HG02840 (cell line): Measurements from ENCODE around the gene PYDC2.

ENCODE experiments used
- ATAC-seq: cut with Tn5 transposase; IDR thresholded peaks from one replicate; pipeline ENCODE4 v1.9.1; 2021; ENCODE audit warnings: mild to moderate bottlenecking, moderate library complexity, moderate number of reproducible peaks; ENCODE audit not compliant: unreplicated experiment, low FRiP score

The PYDC2 gene

DNA sequence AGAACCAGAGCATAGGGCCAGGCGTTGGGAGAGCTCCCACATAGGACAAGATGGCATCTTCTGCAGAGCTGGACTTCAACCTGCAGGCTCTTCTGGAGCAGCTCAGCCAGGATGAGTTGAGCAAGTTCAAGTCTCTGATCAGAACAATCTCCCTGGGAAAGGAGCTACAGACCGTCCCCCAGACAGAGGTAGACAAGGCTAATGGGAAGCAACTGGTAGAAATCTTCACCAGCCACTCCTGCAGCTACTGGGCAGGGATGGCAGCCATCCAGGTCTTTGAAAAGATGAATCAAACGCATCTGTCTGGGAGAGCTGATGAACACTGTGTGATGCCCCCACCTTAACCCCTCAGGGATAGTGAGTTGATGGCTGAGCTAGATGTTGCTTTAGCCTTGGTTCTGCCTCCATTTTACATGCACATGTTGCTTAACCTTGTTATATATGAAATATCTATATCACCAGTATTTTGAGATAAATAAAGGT is at the start of gene PYDC2:
TSS of gene PYDC2 (plus strand) at position 51 of the 483 bp plus-strand sequence. CDS start at position 51, 0 bp downstream.
- ATAC-seq = no peak

DNA sequence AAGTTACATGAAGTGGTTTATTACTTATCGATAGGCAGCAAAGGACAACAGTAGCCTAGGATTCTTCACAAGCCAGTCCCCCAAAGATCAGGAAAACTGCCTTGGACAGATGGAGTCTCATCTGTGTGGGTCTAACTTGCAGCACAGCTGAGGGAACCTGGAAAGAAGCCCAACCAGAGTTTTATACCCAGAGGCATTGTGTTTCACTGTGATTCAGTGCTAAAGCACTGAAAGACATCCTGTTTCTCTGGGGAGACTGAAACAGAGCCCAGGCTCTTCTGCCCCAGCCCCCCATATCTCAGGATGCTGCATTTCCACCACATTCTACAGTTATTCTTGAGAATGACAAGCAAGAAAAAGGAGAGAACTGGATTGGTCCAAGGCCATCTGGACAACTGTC is 48.2 kb upstream of the PYDC2 start:
- no peak for ATAC-seq

DNA sequence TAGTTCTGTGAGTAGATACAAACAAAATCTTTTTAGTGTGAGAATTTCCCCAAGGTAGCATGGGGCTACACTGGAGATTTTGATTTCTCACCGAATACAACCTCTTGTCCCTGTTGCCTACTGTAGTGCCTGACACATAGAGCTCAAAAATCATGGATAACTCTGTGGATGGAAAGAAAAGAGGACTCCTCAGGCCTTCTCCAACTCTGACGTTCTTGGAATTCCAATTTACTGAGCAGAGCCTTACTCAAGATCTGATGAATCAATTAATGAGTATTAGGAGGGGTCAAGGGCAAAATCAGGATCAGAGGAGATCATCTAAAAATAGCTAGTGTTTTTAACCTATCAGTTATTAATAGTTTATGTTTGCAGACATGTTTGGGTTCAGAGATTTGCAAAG is 46.7 kb upstream of the PYDC2 start:
- no peak for ATAC-seq

DNA sequence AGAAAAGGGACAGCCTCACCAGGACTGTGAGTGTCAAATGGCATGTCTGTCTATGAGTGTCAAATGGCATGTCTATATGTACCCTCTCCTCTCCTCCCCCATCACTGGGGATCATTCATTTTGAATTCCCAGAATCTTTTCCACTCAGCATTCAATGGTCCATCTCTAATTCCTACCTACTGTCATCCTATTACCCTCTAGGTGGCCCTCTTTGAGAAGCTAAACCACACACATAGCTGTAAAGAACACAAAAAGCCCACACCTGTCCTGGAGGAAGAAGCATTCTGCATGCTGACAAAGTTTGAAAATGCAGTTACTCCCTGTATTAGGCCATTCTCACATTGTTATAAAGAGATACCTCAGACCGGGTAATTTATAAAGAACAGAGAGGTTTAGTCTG is 46.2 kb upstream of the PYDC2 start:
- no peak for ATAC-seq

DNA sequence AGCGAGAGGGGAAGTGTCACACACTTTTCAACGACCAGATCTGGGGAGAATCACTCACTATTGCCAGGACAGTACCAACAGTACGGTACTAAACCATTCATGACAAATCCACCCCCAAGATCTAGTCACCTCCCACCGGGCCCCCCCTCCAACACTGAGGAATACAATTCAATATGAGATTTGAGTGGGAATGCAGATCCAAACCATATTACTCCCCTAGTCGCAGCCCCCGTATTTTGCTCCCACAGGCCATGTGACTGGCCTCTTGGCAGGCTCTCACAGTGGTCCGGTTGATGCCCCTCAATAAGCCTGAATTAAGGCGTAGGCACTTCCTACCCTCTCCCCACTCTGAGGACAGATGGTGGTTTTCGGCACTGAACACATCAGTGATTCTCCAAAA is 45.4 kb upstream of the PYDC2 start:
- ATAC-seq = no peak

DNA sequence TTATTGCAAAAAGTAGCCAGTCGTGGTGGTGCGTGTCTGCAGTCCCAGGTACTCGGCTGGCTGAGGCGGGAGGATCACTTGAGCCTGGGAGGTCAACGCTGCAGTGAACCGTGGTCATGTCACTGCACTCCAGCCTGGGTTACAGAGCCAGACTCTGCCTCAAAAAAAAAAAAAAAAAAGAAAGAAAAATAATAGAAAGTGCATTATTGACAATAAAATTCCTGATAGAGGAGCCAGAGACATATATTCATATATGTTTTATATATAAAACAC is 43.6 kb upstream of the PYDC2 start:
- ATAC-seq = no peak

DNA sequence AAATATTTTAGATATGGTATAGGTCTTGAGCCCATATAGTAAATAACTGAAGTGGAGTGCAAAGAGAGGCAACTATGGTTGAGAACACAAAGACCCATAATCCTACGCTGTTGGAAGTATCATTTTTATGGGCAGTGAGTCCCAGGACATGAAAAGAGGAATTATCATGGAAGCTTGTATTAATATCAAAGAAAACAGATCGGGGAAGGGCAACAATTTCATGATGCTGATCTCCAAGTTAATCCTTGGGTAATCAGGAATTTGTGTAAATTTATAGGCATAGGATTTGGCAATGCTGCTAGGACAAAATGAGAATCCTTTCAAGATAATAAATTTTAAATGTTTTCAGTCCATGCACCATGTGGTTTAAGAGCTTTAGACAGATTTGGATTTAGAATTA is 40.2 kb upstream of the PYDC2 start:
- ATAC-seq = no peak

DNA sequence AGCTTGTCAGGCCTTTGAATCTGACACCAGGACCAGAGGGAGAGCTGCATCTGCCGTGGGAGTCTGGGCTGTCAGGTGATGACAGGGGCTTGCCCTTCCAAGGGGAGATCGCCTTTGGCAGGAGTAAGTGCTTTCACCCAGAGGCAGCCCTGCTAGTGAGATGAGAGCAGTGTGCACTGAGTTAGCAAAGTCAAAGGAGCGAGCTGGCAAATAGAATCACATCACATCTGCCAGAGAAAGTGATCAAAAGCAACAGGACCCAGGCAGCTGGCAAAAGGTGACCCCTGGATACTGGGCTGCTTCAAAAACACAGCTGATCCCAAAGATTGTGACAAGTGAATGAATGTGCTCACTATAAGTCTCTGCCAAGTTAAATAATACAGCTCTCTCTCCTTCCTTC is 36.1 kb upstream of the PYDC2 start:
- ATAC-seq = no peak

DNA sequence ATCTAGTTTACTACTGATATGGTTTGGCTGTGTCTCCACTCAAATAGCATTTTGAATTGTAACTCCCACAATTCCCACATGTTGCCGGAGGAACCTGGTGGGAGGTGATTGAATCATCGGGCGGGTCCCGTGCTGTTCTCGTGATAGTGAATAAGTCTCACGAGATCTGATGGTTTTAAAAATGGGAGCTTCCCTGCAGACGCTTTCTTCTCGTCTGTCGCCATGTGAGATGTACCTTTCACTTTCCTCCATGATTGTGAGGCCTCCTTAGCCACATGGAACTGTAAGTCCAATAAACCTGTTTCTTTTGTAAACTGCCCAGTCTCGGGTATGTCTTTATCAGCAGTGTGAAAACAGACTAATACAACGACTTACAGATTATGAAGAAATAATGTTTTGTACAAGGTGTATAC is 35.6 kb upstream of the PYDC2 start:
- ATAC-seq = no peak

DNA sequence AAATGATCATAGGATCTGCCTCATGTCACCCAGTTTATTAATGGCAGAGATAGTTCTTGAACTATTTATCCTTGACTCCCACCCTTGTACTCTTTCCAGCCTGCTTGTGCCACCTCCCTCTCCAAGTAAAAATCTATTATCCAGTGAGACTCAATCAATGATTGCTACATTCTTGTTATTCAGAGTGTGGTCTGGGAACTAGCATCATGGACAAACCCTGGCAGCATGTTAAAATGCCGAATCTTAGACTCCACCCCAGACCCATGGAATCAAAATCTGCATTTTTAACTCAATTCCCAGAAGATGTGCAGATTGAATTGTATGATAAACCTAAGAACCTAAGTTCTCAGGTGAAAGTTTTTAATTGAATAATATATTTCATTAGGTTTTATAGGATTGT is 34.7 kb upstream of the PYDC2 start:
- no peak for ATAC-seq

DNA sequence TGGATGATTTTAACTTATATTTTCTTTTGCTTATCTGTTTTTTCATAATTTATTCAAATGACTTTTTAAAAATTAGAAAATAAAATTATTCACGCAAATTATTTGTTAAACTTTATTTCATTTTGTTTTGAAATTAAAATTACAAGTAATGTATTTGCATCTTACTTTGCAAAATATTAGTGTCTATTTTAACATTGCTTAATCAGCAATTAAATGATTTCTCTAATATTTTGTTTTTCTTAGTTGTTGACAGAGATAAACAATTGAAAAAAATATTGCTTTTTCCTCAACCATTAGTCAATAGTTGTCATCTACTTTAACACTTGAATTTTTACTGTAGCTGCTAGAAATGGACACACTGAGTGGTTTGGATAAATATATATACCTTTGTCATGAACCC is 32.8 kb upstream of the PYDC2 start:
- ATAC-seq = no peak

DNA sequence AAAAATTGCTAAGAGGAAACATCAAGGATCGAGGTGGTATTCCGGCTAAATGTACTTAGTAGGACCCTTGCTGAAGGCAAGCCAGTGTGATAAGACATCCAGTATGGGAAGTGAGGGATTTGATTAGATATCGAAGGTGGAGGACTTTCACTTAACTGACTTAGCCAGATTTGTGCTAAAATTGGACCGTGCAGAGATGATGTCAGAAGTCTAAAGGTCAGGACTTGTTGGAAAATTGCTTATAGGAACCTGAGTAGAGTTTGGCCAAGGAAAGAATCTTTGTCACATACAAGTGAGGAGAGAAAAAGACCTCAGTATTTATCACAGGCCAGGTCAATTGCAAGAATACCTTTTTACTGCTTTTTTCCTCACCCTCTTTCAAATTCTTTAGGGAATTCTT is 30.9 kb upstream of the PYDC2 start:
- ATAC-seq = no peak

DNA sequence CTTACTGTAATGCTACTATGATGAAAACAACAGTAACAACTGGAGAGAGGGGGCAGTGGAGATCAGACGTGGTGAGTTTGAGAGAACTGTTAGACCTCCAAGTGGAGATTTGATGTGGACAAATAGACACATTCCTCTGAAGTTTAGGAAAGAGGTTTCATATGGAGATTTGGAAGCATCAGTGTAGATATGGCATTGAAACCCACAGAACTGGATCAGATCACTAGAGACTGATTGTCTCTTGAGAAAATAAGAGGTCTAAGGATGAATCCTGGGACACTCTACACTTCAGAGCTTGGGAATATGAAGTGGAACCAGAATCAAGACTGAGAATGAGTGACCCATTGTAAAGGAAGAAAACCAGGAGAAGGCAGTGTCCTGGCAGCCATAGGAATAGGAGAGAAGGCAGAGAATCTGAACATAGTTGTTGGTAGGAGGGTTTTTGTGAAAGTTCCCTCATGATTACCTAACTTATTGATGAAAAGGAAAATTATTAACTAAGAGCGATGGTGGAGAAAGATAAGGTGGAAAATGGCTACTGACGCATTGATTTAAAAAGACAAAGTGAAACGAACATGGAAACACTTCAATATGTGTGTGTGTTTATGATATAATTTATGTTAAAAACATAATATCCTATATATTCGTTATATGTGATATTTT is 29.7 kb upstream of the PYDC2 start:
- no peak for ATAC-seq

DNA sequence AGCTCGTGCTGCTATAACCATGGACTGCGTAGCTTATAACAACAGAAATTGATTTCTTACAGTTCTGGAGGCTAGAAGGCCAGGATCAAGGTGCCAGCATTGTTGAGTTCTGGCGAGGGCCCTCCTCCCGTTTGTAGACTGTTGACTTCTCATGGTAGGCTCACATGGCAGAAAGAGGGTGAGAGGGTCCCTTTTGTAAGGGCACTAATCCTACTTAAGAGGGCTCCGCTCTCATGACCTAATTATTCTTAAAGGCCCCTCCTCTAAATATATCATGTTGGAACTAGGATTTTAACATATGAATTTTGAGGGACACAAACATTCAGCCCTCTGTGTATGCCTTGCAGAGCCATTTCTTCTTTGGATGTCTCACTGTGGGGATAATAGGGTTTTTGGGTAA is 28.8 kb upstream of the PYDC2 start:
- ATAC-seq = no peak

DNA sequence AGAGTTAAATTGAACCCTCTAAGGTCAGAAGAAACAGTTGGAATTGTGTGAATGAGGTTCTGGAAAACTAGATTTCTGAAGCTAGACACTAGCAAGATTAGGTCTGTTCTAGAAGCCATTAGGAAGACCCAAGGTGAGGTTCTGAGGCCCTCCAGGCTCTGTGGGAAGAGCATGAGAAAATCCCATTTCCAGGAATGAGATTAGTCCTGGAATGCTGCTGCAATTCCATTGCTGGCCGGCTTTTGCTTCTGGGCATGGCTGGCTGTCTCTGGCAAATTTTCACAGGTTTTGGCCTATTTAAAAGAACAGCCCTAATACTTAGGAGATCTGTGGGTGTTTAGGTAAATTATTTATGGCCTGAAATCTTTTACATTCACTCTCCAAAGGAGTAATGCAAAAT is 26.9 kb upstream of the PYDC2 start:
- no peak for ATAC-seq

DNA sequence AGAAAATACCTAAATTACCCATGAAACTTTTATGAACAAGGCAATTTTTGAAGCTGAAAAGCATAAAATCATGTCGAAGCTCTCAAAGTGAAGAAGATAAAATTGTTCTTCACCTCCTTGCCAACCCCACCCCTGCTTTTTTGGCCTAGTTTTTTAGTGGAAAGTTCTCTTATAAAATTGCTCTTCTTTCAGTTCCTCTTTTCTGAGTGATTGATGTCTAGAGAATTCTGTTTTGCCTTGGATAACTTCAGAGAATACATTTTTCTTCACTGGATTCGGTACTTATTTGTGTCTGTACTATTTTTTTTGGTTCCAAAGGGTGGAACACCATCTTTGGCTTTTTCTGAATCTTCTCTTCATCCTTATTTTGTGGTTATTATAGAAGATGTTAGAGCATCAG is 25.0 kb upstream of the PYDC2 start:
- ATAC-seq = no peak

DNA sequence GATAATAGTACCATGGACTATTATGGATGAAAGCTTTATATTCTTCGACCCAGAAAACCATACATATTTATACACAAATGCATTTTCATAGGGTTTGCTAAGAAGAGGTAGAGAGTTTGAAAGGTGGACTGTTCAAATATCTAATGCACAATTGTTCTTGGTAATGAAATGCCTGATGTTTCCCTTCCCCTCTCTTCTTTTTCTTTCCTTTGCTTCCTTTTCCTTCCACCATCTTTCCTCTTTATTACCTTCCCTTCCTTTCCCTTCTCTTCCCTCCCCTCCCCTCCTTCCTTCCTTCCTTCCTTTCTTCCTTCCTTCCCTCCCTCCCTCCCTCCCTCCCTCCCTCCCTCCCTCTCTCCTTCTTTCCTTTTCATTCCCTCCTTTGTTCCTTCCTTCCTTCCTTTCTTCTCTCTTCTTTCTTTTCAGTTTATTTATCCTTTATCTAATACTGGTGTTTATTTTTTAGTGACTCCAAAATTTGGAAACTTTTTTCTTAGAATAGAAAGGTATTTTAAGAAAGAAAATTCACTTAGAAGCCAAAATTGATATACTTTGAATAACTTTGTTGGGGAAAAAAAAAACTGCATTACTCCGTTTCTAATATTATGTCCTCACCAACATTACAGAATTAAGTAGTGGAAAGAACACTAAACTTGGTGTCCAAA is 22.7 kb upstream of the PYDC2 start:
- ATAC-seq = no peak

DNA sequence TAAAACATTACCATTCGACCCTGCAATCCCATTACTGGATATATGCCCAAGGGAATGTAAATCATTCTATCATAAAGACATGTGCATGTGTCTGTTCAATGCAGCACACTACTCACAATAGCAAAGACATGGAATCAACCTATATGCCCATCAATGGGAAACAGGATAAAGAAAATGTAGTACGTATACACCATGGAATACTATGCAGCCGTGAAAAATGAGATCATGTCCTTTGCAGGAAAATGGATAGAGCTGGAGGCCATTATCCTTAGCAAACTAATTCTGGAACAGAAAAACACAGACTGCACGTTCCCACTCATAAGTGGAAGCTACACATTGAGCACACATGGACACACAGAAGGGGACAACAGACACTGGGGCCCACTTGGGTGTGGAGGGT is 20.4 kb upstream of the PYDC2 start:
- ATAC-seq = no peak

DNA sequence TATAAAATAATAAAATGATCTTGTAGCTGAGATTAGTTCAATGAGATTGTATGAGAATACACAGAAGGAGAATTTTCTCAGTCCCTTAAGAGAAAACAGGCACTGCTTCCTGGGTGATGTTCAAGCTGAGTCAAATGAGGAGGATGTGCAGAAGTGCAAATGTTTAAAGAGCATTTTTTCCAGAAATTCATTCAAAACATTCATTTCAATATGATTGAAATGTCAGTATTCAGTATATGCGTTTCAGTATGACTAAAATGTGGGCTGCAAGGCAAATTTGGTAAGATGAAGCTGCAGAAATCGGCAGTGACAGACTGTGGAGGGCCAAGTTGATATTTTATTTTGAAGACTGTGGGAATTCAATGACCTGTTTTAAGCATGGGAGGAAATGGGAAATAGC is 19.3 kb upstream of the PYDC2 start:
- no peak for ATAC-seq

DNA sequence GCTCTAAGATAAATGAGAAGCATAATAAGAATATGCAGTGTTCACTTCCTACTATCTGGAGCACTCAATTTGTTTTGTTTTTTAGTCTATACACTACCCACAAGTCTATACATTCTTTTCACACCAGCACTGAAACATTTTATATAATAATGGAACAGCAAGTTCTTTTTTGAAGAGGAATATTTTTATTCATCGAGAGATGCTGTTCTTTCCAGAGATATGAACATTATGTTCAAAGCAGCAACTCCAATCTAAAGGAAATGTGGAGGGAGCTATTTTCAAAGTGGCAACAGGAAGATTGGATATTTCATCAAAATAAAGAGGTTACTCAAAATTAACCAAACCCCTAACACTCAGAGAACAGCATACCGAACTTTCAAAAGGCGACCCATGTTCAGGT is 16.4 kb upstream of the PYDC2 start:
- no peak for ATAC-seq

DNA sequence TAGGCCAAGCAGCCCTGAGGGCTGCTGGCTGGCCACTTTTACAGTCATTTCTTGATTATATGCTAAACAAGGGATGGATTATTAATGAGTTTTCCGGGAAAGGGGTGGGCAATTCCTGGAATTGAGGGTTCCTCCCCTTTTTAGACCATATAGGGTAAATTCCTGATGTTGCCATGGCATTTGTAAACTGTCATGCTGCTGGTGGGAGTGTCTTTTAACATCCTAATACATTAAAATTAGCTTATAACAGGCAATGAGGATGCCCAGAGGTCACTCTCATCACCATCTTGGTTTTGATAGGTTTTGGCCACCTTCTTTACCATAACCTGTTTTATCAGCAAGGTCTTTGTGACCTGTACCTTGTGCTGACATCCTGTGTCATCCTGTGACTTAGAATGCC is 11.7 kb upstream of the PYDC2 start:
- no peak for ATAC-seq

DNA sequence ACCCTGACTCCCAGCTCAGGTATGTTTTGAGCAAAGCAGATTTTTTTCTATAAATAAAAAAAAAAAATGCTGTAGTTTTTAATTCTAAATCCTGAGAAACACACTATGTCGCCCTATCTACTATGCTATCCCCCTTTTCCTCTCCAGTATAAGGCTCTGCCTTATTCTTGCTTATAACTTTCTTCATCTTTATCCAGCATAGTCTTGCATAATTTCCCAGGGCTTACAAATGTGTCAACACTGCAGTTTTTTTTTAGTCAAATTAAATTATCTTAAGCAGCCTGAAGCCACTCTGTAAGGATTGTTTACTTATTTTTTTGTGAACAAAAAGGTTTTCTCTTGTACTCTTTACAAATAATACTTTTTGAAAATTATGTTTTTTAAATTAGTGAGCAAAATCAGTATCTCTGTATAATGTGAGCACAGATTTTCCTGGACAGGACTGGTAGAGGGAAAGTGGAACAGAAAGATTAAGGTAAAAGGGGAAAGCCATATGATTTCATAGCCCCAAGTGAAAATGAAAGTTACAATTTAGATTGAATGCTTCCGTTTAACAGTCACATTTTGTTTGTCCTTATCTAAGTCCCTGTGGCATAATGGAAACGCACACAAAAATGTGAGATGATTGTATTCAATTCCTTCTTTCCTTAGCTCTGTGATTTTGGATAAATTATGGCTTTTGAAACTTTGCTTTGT is 5.6 kb upstream of the PYDC2 start:
- ATAC-seq = no peak
